Vagina (tissue), 2 donors: ENCODE results near the gene PARVB. TPM values are rescaled to one million over a fixed set of nuclear protein-coding genes. Genes with fewer than 3 reads are reported as not detected.

Experiments
- DNase-seq, 2 donors: peaks; one replicate each; pipeline ENCODE4 v3.0.0-alpha.2; 2017; ENCODE audit errors: extremely low spot score in 2 of 2
- H3K27ac ChIP-seq: fragments of 200-600 bp; sonication (generic); one replicate; pipeline ENCODE4 v1.5.1; 2019
- H3K27me3 ChIP-seq: fragments of 200-600 bp; sonication (generic); one replicate; pipeline ENCODE4 v1.5.1; 2019
- H3K36me3 ChIP-seq, 2 donors: fragments of 200-600 bp; sonication (generic); one replicate each; pipeline ENCODE4 v1.5.1; 2017 to 2019
- H3K4me1 ChIP-seq: fragments of 200-600 bp; sonication (generic); one replicate; pipeline ENCODE4 v1.5.1; 2019
- H3K4me3 ChIP-seq, 2 donors: fragments of 200-600 bp; sonication (generic); 1 replicate in 1 of 2; 2 replicates in 1 of 2; pipeline ENCODE4 v1.5.1; 2016 to 2019
- H3K9me3 ChIP-seq: fragments of 200-600 bp; sonication (generic); one replicate; pipeline ENCODE4 v1.5.1; 2019
- POLR2A ChIP-seq, 2 donors: fragments of 450-650 bp; IDR thresholded peaks; one replicate each; pipeline ENCODE4 v1.6.1; 2017; ENCODE audit warnings: antibody characterized with exemption in 2 of 2, mild to moderate bottlenecking in 2 of 2, moderate library complexity in 2 of 2
- POLR2AphosphoS5 ChIP-seq, 2 donors: sonication (generic); formaldehyde crosslinking; IDR thresholded peaks; one replicate each; pipeline ENCODE4 v1.9.0; 2017; ENCODE audit warnings: antibody characterized with exemption in 2 of 2, mild to moderate bottlenecking in 2 of 2, low read depth in 1 of 2; ENCODE audit not compliant: insufficient read depth in 1 of 2
- intact Hi-C: fragments of 100-400 bp; cut with DNase I; formaldehyde crosslinking; loops from one replicate; pipeline ENCODE4 v1.15.1; 2023
- total RNA-seq: library from RNA; depleted of rRNA; stranded (reverse); fragments of >200 nt; gene quantifications from one replicate; pipeline ENCODE4 v1.2.3, GENCODE V29; 2016
- TF ChIP-seq, protein P1 (sequence below), 3 experiments: fragments of 450-650 bp in 2 of 3; fragments of 200-600 bp in 1 of 3; sonication (generic) in 1 of 3; IDR thresholded peaks; one replicate each; pipeline ENCODE4 v1.5.1; 2017 to 2019; ENCODE audit warnings: antibody characterized with exemption in 3 of 3, mild to moderate bottlenecking in 2 of 3, moderate library complexity in 2 of 3

Gene PARVB
- total RNA-seq, 1 donor from 2014 or later = 11.3 TPM

DNA sequence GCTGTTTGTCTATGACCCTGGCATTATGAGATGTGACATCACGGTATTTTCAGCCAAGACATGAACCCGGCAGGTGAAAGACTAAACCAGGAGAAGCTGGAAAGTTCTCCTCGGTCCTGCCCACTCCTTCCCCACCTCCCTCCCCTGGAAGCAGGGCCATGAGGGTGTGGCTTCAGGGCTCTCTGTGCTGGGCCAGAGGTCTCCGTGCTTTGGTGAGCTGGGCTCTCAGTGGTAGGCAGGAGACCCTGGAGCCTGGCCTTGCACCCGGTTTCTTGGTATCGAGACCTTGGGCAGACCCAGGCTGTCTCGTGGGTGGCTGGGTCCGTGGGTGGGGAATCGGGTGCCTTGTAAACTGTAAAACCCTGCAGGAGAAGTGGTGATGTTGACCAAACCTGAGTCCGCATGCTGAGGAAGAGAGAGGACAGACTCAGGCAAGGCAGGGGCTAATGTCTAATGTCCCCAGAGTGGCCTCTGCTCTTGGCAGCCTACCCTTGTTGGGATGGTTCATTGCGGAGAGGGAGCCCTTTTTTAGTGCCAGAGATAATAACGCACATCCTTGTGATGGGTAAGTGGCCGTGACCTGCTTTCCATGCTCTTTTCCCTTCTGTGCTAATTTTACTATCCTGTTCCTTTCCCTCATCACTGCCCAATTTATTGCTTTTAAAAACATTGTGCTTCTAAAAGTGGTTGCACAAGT lies 108.0 kb downstream of the PARVB start:
- DNase-seq = no peak
- intact Hi-C loops = no loop called here
- TF ChIP-seq, protein P1, sequence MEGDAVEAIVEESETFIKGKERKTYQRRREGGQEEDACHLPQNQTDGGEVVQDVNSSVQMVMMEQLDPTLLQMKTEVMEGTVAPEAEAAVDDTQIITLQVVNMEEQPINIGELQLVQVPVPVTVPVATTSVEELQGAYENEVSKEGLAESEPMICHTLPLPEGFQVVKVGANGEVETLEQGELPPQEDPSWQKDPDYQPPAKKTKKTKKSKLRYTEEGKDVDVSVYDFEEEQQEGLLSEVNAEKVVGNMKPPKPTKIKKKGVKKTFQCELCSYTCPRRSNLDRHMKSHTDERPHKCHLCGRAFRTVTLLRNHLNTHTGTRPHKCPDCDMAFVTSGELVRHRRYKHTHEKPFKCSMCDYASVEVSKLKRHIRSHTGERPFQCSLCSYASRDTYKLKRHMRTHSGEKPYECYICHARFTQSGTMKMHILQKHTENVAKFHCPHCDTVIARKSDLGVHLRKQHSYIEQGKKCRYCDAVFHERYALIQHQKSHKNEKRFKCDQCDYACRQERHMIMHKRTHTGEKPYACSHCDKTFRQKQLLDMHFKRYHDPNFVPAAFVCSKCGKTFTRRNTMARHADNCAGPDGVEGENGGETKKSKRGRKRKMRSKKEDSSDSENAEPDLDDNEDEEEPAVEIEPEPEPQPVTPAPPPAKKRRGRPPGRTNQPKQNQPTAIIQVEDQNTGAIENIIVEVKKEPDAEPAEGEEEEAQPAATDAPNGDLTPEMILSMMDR (IDR thresholded peaks at IDR 0.05) = no peak
- TF ChIP-seq POLR2AphosphoS5 (IDR thresholded peaks at IDR 0.05; ENCODE audit: insufficient read depth in 1 of 2, low read depth in 1 of 2) (no peak), POLR2A (IDR thresholded peaks at IDR 0.05) (no peak)
- Histone ChIP-seq H3K4me1 (peaks cover 13% of the 10 kb centered on the region), H3K36me3 (peaks cover 0 to 18% of the 10 kb centered on the region in 2 donors), H3K27me3 (no peaks in the 10 kb centered on the region), H3K4me3 (no peak overlapping the region), H3K27ac (no peak overlapping the region), H3K9me3 (peaks cover 1% of the 10 kb centered on the region)

DNA sequence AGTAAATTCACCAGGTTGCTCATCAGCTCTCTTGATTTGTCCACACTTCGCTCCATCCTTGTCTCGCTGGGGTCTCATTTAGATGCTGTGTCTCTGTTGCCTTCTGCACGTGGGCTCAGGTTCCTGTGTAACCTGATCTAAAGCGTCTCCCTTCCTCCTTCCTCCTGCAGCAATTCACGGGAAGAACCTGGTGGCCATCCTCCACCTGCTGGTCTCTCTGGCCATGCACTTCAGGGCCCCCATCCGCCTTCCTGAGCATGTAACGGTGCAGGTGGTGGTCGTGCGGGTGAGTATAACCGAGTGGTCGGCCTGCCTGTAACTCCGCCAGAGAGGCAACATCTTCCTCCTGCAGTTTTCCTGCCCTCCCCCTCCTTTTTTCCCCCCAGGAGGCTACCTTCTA lies 108.6 kb downstream of the PARVB start:
- TF ChIP-seq POLR2A (IDR thresholded peaks at IDR 0.05) (no peak), POLR2AphosphoS5 (IDR thresholded peaks at IDR 0.05; ENCODE audit: insufficient read depth in 1 of 2, low read depth in 1 of 2) (no peak)
- TF ChIP-seq, protein P1 (IDR thresholded peaks at IDR 0.05) = no peak
- peaks cover 7% of the 10 kb centered on the region for H3K9me3 ChIP-seq
- no peak overlapping the region for H3K4me3 ChIP-seq
- DNase-seq = no peak
- peaks cover 0 to 23% of the 10 kb centered on the region in 2 donors for H3K36me3 ChIP-seq
- peaks cover 13% of the 10 kb centered on the region for H3K4me1 ChIP-seq
- no peaks in the 10 kb centered on the region for H3K27me3 ChIP-seq
- intact Hi-C loops = no loop called here
- H3K27ac ChIP-seq = no peak overlapping the region

DNA sequence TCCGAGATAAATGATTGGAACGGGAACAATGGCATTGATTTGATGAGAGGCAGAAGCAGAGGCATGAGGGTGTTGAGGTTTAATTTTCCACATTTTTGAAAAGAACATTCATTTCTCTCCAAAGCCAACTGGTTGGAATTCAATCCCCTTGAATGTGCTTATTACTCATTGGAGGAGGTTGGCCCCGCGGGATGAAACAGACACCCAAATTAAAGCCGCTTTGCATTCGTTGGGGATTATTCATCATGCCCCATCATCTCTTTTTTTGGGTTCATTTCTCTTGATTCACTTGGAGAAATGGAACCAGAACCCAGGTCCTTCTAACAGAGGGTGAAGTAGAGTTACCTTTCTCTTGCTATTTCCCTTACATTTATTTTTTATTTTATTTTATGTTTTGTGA lies 109.1 kb downstream of the PARVB start:
- intact Hi-C loops = no loop called here
- no peak overlapping the region for H3K27ac ChIP-seq
- TF ChIP-seq, protein P1 (IDR thresholded peaks at IDR 0.05) = no peak
- TF ChIP-seq POLR2A (IDR thresholded peaks at IDR 0.05) (no peak), POLR2AphosphoS5 (IDR thresholded peaks at IDR 0.05; ENCODE audit: insufficient read depth in 1 of 2, low read depth in 1 of 2) (no peak)
- H3K36me3 ChIP-seq = peaks cover 0 to 28% of the 10 kb centered on the region in 2 donors
- no peak overlapping the region for H3K4me3 ChIP-seq
- peaks cover 13% of the 10 kb centered on the region for H3K4me1 ChIP-seq
- no peaks in the 10 kb centered on the region for H3K27me3 ChIP-seq
- no peak for DNase-seq
- H3K9me3 ChIP-seq = peaks cover 8% of the 10 kb centered on the region

DNA sequence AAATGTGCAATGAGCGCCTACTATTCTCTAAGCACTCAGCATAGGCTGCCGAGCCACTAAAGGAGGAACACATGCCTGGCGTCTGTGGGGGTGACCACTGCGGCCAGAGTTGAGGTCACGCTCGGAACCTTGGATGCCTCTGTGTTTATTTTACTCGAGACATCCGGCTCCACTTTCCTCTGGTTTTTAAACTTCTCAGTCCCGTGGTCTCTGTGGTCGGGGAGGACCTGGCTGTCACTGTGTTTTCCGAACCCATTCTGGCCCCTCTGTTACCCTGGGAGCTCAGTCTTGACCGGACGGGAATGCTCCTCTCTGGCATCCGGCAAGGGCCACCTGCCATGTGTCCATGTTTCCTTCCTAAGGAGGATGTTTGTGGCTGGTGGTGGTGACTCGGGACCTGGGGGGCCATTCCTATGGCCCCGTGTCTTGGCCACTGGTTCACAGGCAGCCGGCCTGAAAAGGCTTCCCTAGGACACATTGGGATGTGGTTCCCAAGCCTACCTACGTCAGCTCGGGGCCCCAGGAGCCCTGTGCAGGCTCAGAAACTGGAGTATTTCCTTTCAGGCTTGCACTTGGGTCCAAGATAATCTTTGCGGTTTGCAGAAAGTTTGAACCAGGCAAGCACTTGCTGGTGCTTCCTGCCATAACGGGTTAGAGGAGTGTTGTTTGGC lies 109.9 kb downstream of the PARVB start:
- H3K27ac ChIP-seq = no peak overlapping the region
- H3K9me3 ChIP-seq = peaks cover 8% of the 10 kb centered on the region
- no peak overlapping the region for H3K4me3 ChIP-seq
- H3K27me3 ChIP-seq = no peaks in the 10 kb centered on the region
- DNase-seq = no peak
- TF ChIP-seq POLR2AphosphoS5 (IDR thresholded peaks at IDR 0.05; ENCODE audit: insufficient read depth in 1 of 2, low read depth in 1 of 2) (no peak), POLR2A (IDR thresholded peaks at IDR 0.05) (no peak)
- TF ChIP-seq, protein P1 (IDR thresholded peaks at IDR 0.05) = no peak
- peaks cover 13% of the 10 kb centered on the region for H3K4me1 ChIP-seq
- H3K36me3 ChIP-seq = peaks cover 0 to 30% of the 10 kb centered on the region in 2 donors
- intact Hi-C loops = no loop called here

DNA sequence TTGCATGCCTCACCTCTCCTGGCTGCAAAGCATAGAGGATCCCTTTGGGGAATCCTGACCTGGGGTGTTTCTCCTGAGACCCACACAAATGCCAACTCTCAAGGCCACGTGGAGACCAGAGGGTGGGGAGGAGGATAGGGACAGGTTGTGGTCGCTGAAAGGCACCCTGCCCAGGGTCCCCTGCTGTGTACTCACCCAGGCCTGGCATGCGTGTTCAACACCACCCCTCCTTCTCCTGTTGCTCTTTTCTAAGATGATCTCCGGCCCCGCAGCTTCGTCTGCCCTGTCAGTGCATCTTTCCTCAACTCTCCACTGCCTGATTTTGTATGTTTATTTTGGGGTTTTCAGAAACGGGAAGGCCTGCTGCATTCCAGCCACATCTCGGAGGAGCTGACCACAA lies 112.0 kb downstream of the PARVB start:
- Histone ChIP-seq H3K27me3 (no peaks in the 10 kb centered on the region), H3K4me1 (no peaks in the 10 kb centered on the region), H3K9me3 (peaks cover 8% of the 10 kb centered on the region), H3K27ac (no peak overlapping the region), H3K36me3 (peaks cover 0 to 30% of the 10 kb centered on the region in 2 donors), H3K4me3 (no peak overlapping the region)
- DNase-seq = no peak
- intact Hi-C loops = no loop called here
- TF ChIP-seq POLR2A (IDR thresholded peaks at IDR 0.05) (no peak), POLR2AphosphoS5 (IDR thresholded peaks at IDR 0.05; ENCODE audit: insufficient read depth in 1 of 2, low read depth in 1 of 2) (no peak)
- TF ChIP-seq, protein P1 (IDR thresholded peaks at IDR 0.05) = no peak
